Inferior parietal cortex (tissue), 1 donor: ENCODE results near the gene COX18.
A peak's percentile ranks its signal among the peaks of the same experiment; 100 is the strongest.

Experiments
- DNase-seq: peaks from one replicate; pipeline ENCODE4 v3.0.0-alpha.2; 2016; ENCODE audit errors: extremely low spot score

COX18 gene, protein sequence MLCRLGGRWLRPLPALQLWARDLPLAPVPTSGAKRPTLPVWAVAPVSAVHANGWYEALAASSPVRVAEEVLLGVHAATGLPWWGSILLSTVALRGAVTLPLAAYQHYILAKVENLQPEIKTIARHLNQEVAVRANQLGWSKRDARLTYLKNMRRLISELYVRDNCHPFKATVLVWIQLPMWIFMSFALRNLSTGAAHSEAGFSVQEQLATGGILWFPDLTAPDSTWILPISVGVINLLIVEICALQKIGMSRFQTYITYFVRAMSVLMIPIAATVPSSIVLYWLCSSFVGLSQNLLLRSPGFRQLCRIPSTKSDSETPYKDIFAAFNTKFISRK

GRCh38 chr4:73069338-73070073, at the start of gene COX18:
Gene COX18, minus strand, starts transcription at chr4:73069716. Its CDS starts 67 bp downstream, at chr4:73069649.
- DNase-seq: peak; percentile 99

- no peak for DNase-seq
These were observed 40.0 kb upstream of the COX18 start for GRCh38 chr4:73109493-73109892.

DNA sequence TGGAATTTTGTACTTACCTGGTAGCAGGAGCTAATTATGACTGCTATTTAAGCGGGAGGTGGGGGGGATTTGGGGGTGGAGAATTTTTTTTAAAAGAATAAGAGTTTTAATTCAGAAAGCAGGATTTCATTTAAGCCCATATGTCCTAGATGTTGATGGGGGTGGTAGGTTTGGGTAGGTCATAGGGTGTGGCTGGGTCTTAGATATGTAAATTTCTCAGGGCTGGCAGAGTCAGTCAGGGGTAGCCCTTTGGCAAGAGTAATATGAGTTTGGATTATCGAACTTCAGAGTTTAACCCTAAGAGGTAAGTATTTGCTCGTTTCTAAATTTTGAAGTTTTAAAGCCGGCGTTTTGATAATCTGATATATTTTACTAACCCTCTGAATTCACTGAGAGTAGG, 35.2 kb upstream of the COX18 start:
- no peak for DNase-seq

DNA sequence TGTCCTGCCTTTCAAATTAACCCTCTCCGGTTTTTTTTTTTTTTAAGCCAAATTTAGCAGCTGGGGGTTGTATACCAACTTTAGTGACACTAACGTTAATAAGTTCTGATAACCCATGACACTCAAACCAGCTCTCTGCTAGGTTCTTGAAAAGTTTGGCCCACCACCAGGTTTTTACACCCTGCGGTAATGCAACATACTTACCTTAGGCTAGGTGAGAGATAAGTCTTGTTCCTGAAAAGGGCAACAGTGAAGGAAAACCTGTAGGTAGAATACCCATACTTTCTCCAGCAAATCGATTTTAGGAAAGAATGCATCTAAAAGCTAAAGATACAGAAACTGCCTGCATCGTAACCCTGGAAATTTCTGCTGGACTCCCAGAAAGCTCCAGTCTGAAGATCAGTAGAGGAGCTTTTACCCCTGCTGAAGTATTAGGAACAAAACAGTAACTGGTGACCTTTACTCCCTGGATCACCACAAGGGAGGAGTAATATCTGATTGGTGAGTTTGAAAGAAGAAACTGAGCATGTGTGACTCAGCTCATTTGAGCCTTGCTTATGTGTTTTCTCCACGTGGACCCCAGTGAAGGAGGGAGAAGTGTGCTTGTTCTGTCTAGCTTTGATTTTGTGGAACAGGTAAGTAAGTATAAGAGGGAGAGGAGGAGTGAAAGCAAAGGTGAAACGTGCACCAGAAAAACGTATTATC, 34.4 kb upstream of the COX18 start:
- no peak for DNase-seq

- no peak for DNase-seq
These were observed 29.6 kb upstream of the COX18 start for GRCh38 chr4:73099143-73099542.

- no peak for DNase-seq
These were observed 29.2 kb upstream of the COX18 start for GRCh38 chr4:73098713-73099112.

DNA sequence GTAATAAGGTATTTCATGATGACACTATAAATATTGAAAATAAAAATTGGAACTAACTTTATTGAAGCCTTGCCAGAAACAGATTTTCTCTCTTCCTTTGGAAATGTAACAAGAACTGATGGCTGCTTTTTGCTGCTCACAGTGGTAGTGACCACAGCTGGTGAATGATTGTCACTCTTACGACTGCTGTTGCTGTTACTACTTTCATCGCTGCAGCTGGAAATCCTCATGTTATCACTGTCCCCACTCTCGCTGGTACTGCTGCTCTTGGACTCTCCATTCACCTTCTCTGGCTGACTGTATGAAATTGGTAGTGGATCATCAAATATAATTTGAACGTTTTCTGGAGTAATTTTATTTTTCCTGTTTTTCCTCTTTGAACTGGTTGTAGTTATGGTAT, 28.5 kb upstream of the COX18 start:
- no peak for DNase-seq

GRCh38 chr4:73092868-73093267, 23.4 kb upstream of the COX18 start:
- no peak for DNase-seq

DNA sequence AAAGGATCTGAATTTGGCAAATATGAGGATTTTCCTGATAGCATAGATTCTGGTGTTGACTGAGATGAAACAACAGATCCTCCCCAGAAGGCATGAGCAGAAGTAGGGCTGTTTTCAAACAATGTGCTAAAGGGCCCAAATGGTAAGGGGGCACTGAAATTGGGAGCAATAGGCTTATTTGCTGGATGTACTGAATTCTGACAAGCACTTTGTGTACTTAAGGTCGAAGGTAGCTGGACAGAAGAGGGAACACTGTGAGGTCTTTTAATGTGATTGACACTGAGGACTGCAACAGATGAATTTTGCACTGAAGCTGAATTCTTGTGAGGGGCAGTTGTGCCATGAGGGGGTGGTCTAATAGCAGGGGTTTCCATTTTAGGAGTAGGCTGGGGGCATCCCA, 21.2 kb upstream of the COX18 start:
- DNase-seq: no peak

- no peak for DNase-seq
These were observed 18.4 kb upstream of the COX18 start for GRCh38 chr4:73087871-73088270.

GRCh38 chr4:73086095-73086868, 16.8 kb upstream of the COX18 start:
- DNase-seq: no peak

DNA sequence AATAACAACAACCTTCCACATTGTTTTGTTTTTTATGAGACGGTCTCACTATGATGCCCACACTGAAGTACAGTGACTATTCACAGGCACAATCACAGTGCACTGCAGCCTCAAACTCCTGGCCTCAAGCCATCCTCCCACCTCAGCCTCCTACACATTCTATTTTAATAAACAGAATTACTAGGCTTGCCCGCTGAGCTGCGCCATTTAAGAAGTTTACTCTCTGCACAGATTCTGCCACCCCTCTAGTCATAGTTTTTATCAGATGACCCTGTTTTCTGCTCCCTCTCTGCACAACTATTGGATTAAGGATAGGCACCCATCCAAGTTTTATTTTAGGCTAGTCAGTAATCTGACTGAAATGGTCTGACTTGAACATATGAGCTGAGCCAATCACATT, 11.3 kb upstream of the COX18 start:
- DNase-seq: no peak

DNA sequence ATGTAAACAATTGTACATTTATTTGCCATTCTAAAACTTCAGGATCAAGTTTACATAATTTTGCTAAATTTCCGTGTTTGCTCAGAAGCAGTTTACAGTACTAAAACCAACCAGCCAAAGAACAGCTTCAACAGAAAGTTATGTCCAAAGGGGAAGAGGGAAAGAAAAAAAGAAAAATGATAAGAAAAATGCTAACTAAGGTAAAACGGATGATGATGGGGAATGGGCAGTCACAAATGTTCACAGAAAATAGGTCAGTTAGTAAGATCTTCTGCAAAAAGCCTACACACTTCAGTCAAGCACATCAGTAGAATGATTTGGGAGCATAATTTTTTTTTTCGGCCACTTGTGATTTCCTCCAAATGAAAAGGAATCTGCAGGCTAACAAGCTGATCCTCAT, 6.3 kb upstream of the COX18 start:
- DNase-seq: no peak

GRCh38 chr4:73070074-73070390, 516 bp upstream of the COX18 start:
- DNase-seq: no peak

GRCh38 chr4:73068491-73069337, 802 bp downstream of the COX18 start:
- peak; percentile 47 for DNase-seq

DNA sequence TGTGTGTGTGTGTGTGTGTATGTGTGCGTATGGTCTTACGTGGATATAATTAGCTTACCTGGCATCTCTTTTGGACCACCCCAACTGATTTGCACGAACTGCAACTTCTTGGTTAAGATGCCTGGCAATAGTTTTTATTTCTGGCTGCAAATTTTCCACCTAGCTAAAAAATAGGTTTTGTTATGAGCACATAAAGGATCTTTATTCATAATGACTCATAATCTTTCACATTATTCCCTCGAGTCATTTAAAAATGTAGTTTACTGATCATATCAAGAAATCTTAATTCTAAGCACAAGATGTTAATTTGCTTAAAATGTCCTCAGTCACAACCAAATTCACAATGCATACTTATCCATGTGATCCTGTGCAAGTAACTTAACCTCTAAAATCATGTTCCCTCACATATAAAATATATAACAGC, 1.5 kb downstream of the COX18 start:
- no peak for DNase-seq

GRCh38 chr4:73066928-73067327, 2.6 kb downstream of the COX18 start:
- DNase-seq: no peak

DNA sequence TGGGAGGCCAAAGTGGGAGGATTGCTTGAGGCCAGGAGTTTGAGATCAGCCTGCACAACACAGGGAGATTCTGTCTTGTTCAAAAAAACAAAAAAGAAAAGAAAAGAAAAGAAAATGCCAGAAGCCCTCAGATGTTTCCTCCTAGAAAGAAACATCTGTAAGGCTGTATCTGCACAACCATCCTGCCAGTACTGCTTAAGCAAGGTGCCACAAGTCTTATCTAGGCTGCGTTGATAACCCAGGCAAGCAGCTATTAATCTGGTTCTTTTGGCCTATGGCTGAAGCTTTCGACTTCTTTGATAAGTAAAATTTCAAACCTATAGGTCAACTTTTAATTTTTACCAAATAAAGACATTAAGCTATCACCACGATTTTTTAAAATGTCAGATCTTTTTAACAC, 3.1 kb downstream of the COX18 start:
- DNase-seq: no peak

GRCh38 chr4:73064536-73064935, 5.0 kb downstream of the COX18 start:
- no peak for DNase-seq

DNA sequence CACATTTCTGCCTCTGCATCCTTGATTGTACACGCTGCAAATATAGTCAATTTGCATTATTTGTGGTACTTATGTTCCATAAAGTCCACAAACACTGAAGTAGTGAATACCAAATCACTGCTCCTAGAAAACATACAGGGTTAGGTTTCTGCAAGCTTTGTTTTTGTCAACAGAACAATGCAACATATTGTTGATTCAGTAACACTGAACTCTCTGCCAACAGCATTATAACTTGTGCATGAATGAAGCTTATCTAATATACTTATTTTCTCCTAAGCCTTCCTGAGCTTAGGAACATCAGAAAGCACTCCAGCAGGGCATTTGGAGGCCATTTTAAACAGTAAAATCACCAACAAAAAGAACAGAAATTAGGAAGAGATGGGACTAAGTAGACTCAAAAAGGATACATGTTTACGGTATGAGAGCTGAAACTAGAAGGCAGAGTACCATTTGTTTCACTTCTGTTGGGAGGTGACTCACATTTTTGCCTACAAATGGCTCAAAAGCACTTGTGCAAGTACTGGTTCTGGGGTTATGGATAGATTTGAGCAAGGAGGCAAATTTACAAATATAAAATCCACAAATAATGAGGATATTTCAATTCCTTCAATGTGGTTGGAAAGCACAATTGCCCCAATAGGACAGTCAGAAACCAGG, 14.1 kb downstream of the COX18 start:
- DNase-seq: peak; percentile 20
